WI38 (cell line): Measurements from ENCODE around the gene EDEM2.

Experiments used
- H3K4me3 ChIP-seq: 2 replicates; pipeline ENCODE4 v1.5.1; 2011; ENCODE audit warnings: low read depth, mild to moderate bottlenecking, control low read depth, low read length
- TF ChIP-seq, protein P1 (sequence below): IDR thresholded peaks from 2 replicates; pipeline ENCODE4 v1.5.1; 2012; ENCODE audit warnings: low read depth, mild to moderate bottlenecking, control low read depth, low read length

The EDEM2 gene

DNA sequence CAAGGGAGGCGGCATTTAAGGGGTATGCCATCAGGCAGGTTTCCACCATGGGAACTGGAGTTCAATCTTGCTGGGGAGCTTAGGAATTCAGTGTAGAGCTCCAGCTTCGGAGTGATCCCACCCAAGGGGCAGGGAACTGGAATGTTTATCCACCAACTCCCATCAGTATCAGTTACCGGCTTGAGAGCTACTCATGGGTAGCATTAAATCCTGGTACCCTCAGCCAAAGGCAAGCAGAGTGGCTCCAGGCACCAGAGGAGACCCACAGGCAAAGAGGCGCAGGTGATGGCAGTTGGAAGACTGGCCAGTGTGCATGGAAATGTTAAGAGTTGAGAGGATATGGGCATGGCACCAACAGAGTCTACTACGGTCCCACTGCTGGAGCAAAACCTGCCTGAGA is 14.1 kb downstream of the EDEM2 start:
- TF ChIP-seq, protein P1, sequence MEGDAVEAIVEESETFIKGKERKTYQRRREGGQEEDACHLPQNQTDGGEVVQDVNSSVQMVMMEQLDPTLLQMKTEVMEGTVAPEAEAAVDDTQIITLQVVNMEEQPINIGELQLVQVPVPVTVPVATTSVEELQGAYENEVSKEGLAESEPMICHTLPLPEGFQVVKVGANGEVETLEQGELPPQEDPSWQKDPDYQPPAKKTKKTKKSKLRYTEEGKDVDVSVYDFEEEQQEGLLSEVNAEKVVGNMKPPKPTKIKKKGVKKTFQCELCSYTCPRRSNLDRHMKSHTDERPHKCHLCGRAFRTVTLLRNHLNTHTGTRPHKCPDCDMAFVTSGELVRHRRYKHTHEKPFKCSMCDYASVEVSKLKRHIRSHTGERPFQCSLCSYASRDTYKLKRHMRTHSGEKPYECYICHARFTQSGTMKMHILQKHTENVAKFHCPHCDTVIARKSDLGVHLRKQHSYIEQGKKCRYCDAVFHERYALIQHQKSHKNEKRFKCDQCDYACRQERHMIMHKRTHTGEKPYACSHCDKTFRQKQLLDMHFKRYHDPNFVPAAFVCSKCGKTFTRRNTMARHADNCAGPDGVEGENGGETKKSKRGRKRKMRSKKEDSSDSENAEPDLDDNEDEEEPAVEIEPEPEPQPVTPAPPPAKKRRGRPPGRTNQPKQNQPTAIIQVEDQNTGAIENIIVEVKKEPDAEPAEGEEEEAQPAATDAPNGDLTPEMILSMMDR: no peak
- H3K4me3 ChIP-seq: no peak overlapping the region

DNA sequence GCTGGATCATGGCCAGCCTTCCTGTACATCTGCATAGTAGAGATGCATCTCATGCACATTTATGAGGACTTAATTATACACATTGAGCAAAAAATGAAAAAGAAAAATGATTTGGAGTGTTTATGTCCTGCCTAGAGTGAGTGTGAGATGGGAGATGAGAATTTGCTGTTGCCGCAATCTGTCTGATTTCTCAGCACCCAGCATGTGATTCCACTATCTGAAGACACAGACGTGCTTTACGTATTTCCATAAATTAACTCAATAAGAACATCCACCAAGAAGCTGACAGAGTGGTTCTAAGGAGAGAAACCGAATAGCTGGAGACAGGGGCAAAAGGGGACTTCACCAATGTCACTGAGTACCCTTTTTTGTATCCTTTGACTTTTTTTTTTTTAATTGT is 15.2 kb downstream of the EDEM2 start:
- TF ChIP-seq, protein P1: no peak

DNA sequence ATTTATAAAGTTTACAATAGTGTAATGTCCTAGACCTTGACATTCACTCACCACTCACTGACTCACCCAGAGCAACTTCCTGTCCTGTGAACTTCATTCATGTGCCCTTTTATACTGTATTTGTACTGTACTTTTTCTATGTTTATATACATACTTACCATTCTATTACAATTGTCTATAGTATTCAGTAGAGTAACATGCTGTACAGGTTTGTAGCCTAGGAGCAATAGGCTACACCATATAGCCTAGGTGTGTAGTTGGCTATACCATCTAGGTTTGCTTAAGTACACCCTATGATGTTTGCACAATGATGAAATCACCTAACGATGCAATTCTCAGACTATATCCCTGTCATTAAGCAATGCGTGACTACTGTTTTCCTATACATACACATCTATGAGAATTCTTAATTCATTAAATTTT is 17.5 kb downstream of the EDEM2 start:
- H3K4me3 ChIP-seq: no peak overlapping the region
- TF ChIP-seq, protein P1: no peak

More for the DNA sequence above, 15.2 kb downstream of the EDEM2 start:
- H3K4me3 ChIP-seq: no peak overlapping the region

DNA sequence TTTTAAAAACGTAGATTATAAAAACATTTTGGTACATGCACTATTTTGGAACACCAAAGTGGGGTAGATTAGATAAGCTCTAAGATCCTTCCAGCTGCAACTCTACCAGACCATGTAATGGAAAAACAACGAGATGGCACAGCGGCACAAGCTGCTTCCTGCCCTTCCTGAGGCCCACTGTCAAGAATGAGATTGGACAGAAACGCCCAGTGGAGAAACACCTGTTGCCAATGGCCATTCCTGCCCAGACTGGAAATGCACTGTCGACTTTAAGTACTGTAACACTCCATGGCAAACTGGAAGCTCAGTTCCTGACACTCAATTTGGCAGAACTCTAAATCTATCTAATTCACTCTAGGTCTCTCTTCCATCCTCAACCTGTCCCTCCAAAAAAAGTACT is 21.4 kb downstream of the EDEM2 start:
- TF ChIP-seq, protein P1: no peak
- H3K4me3 ChIP-seq: no peak overlapping the region

DNA sequence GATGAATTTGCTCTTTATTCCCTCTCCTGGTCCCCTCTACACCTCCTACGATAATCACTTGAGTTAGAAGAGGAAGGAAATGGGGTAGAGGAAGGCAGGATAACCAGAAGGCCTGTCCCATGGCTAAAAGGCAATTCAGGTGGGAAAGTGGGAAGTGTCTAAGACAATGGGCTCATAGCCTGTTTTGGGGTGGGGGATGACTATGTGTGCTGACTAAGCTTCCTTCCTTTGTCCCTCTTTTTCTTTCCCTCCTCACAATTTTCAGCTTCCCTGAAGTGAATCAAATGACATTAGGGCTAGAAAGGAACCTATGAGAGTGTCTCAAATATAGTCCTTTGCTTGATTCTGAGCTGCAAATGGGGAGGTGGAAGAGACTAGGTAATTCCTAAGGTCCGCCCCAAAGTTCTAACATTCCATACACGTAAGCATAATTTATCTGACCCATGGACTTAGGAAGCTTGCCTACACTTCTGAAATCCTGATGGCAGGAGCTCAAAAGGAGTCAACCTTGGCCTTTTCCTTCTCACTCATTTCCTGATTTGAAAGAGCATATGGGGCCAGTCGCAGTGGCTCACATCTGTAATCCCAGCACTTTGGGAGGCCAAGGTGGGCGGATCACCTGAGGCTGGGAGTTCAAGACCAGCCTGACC is 24.3 kb downstream of the EDEM2 start:
- H3K4me3 ChIP-seq: no peak overlapping the region
- TF ChIP-seq, protein P1: no peak

DNA sequence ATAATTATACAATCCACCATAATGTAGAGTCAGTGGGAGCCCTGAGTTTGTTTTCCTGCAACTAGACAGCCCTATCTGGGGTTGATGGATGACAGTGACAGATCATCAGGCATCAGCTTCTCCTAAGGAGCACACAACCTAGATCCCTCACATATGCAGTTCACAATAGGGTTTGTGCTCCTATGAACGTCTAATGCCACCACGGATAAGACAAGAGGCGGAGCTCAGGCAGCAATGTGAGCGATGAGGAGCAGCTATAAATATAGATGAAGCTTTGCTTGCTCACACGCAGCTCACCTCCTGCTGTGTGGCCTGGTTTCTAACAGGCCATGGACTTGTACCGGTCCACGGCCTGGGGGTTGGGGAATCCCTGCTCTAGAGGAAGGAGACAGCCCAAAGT is 25.9 kb downstream of the EDEM2 start:
- H3K4me3 ChIP-seq: no peak overlapping the region
- TF ChIP-seq, protein P1: no peak

DNA sequence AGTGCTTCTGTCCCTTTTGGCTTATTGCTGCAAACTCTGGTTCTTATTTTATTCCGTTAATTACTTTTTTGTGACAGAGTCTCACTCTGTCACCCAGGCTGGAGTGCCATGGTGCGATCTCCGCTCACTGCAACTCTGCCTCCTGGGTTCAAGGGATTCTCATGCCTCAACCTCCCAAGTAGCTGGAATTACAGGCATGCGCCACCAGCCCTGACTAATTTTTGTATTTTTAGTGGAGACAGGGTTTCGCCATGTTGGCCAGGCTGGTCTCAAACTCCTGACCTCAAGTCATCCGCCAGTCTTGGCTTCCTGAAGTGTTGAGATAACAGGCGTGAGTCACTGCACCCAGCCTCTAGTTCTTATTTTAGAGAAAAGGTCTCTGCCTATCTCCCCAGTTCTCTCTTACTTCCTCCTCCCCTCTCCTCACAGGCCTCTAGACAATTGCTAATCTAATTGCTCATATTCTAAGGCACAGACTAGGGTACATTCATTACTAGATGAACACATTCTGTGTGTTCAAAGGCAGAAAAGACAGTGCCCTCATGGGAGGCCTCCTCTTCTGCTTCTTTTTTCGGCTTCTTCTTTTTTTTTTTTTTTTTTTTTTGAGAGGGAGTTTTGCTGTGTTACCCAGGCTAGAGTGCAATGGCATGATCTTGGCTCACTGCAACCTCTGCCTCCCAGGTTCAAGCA is 27.0 kb downstream of the EDEM2 start:
- TF ChIP-seq, protein P1: no peak
- no peak overlapping the region for H3K4me3 ChIP-seq
